Stimulated activated CD8-positive, alpha-beta memory T cell treated with anti-CD3 and anti-CD28 coated beads, Interleukin-15, amount 100 ng/mL, for 48 hours (primary cell): ENCODE measurements around the gene USP31.

Experiments
- DNase-seq, 2 donors: peaks; one replicate each; pipeline ENCODE4 v3.0.0-alpha.2; 2020; ENCODE audit warnings: low read depth in 2 of 2

The USP31 gene

GRCh38 chr16:23015580-23015979 is 133.7 kb downstream of the USP31 start:
- no peak for DNase-seq

- no peak for DNase-seq
Measured at GRCh38 chr16:23014592-23014991, 134.7 kb downstream of the USP31 start.
